ENCODE measurements around the gene JADE2. TPM values are rescaled to one million over a fixed set of nuclear protein-coding genes. Genes with fewer than 3 reads are reported as not detected.
"Not testable (repeated sequence)": the region's sequence is repeated elsewhere in the genome, so short reads cannot be mapped to it uniquely, and the experiment has no call there.

The JADE2 gene
- total RNA-seq, 1 donor from 2014 or later = 70.9 TPM

DNA sequence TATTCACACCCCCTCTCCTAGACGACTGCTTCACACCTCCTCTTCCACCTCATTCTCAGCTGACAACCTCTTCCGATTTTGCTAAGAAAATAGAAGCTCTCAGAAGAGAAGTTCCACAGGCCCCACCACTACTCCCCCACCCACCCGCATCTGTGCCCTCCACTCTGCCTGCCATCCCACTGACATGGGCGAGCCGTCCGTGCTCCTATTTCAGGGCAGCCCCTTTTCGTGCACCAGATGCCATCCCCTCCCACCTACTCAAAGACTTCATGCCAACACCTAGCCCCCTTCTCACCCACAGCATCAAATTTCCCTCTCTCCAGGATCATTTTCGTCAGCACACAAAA is 34.6 kb upstream of the JADE2 start:
- no peak overlapping the region for H3K27ac ChIP-seq
- no peaks in the 10 kb centered on the region for H3K9me3 ChIP-seq
- DNase-seq (ENCODE audit: low spot score in 2 of 2) = peak in 1 of 2 donors; percentile 24
- no peaks in the 10 kb centered on the region for H3K36me3 ChIP-seq
- H3K4me1 ChIP-seq = no peaks in the 10 kb centered on the region
- TF ChIP-seq, protein P1, sequence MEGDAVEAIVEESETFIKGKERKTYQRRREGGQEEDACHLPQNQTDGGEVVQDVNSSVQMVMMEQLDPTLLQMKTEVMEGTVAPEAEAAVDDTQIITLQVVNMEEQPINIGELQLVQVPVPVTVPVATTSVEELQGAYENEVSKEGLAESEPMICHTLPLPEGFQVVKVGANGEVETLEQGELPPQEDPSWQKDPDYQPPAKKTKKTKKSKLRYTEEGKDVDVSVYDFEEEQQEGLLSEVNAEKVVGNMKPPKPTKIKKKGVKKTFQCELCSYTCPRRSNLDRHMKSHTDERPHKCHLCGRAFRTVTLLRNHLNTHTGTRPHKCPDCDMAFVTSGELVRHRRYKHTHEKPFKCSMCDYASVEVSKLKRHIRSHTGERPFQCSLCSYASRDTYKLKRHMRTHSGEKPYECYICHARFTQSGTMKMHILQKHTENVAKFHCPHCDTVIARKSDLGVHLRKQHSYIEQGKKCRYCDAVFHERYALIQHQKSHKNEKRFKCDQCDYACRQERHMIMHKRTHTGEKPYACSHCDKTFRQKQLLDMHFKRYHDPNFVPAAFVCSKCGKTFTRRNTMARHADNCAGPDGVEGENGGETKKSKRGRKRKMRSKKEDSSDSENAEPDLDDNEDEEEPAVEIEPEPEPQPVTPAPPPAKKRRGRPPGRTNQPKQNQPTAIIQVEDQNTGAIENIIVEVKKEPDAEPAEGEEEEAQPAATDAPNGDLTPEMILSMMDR (IDR thresholded peaks at IDR 0.05) = no peak
- no peak overlapping the region for H3K4me3 ChIP-seq
- intact Hi-C loops (cut with DNase I) = no loop called here
- H3K27me3 ChIP-seq = no peaks in the 10 kb centered on the region

DNA sequence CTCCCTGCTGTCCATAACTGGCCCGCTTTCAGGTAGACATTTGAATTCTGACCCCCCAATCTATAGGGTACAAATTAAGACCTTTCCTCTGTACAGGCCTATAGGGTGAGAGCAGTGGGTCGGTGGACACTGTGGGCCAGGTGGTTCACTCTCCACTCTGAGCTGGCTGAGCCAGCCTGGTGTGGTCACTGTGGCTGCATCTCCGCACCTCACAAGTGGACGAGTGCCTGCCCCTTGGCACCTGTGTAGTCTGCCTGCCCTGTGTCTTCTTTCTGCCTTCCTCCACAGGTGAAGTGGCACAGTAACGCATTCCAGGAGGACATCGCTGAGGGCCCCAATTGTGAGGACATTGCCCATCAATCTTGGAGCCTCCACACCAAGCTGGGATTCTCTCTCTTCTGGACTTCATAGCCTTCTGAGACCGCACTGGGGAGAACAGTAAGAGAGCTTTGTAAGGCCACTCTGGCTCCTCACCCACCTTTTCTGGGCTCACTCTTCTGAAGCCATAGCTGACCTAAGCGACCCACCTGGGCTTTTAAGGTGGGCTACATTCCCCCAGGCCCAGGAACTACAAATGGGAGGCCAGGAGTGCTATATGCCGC is 33.5 kb upstream of the JADE2 start:
- TF ChIP-seq, protein P1 (IDR thresholded peaks at IDR 0.05) = no peak
- Histone ChIP-seq H3K36me3 (no peaks in the 10 kb centered on the region), H3K4me1 (no peaks in the 10 kb centered on the region), H3K9me3 (no peaks in the 10 kb centered on the region), H3K27me3 (no peaks in the 10 kb centered on the region), H3K27ac (no peak overlapping the region), H3K4me3 (no peak overlapping the region)
- peak in 1 of 2 donors; percentile 33 for DNase-seq (ENCODE audit: low spot score in 2 of 2)
- intact Hi-C loops (cut with DNase I) = no loop called here

DNA sequence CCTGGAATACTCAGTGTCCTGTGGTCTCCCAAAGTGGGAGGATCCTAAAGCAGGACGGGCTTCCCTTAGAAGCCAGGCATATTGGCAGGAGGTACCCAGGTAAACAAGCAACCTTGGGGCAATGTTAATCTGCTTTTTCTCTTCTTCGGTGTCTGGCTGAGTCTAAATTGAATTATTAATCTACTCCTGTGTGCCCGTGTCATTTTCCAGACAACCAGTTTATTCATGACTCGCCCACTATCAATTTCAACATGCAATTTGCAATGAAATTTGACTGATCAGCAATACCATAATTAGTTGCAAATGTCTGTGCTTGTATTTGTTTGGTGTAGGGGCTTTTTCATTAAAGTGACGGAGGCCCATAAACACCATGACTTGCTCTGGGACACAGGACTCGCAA is 32.9 kb upstream of the JADE2 start:
- TF ChIP-seq, protein P1 (IDR thresholded peaks at IDR 0.05) = no peak
- no peaks in the 10 kb centered on the region for H3K4me1 ChIP-seq
- intact Hi-C loops (cut with DNase I) = no loop called here
- no peaks in the 10 kb centered on the region for H3K36me3 ChIP-seq
- no peaks in the 10 kb centered on the region for H3K9me3 ChIP-seq
- H3K27ac ChIP-seq = no peak overlapping the region
- H3K4me3 ChIP-seq = no peak overlapping the region
- DNase-seq (ENCODE audit: low spot score in 2 of 2) = no peak
- H3K27me3 ChIP-seq = no peaks in the 10 kb centered on the region

DNA sequence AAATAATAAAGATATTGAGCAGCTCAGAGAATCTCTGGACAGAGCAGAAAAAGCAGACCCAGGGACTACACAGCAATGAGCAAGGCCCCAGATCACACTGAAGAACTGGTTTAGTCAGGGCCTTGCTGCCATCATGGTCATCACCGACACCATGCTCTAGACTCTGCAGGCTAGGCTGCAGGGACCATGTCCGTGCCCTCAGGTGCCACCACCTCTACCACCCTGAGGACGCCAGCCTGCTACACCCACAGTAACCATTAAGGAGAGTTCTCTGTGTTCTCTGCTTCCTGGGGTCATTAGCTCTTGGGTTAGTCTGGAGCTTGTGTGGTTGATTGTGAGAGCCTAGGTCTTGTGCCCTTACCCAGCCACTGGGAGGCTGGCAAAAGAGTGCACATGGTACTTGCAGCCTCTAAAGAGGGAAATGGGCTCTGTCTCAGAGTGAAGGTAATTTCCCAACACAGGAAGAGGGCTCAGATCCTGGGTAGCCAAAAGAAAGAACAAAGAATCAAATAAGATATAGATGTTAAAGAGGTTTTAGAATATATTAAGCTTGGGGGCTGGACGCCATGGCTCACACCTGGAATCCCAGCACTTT is 31.9 kb upstream of the JADE2 start:
- Histone ChIP-seq H3K36me3 (no peaks in the 10 kb centered on the region), H3K27me3 (no peaks in the 10 kb centered on the region), H3K9me3 (no peaks in the 10 kb centered on the region), H3K27ac (no peak overlapping the region), H3K4me1 (no peaks in the 10 kb centered on the region), H3K4me3 (no peak overlapping the region)
- TF ChIP-seq, protein P1 (IDR thresholded peaks at IDR 0.05) = no peak
- DNase-seq (ENCODE audit: low spot score in 2 of 2) = peak in 1 of 2 donors; percentile 24
- intact Hi-C loops (cut with DNase I) = no loop called here

DNA sequence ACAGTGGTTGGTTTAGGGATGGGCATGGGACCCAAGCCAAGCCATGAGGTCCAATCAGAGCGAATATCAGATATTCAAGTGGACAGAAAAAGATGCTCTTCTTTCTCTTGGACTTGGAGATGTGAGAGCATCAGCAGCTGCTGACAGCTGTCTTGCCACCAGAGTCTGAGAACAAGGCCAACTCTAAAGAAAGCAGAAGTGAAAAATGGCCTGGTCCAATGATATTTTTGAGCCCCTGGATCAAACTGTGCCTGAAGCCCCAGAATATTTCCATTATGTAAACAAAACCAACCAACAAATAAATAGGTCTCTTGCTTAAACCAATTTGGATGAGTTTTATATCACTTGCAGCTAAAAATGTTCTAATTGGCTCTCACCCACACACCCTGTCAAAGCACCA is 30.7 kb upstream of the JADE2 start:
- no peaks in the 10 kb centered on the region for H3K9me3 ChIP-seq
- intact Hi-C loops (cut with DNase I) = no loop called here
- TF ChIP-seq, protein P1 (IDR thresholded peaks at IDR 0.05) = no peak
- H3K27me3 ChIP-seq = no peaks in the 10 kb centered on the region
- no peaks in the 10 kb centered on the region for H3K36me3 ChIP-seq
- H3K27ac ChIP-seq = no peak overlapping the region
- DNase-seq (ENCODE audit: low spot score in 2 of 2) = no peak
- no peaks in the 10 kb centered on the region for H3K4me1 ChIP-seq
- H3K4me3 ChIP-seq = no peak overlapping the region

DNA sequence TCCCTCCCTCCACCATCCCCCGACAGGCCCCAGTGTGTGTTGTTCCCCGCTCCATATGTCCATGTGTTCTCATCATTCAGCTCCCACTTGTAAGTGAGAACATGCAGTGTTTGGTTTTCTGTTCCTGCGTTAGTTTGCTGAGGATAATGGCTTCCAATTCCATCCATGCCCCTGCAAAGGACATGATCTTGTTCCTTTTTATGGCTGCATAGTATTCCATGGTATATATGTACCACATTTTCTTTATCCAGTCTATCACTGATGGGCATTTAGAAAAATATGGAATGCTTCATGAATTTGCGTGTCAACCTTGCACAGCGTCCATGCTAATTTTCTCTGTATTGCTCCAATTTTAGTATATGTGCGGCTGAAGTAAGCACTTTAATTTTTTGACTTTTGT is 25.6 kb upstream of the JADE2 start:
- H3K4me1 ChIP-seq = peaks cover 3 to 12% of the 10 kb centered on the region in 2 donors
- DNase-seq (ENCODE audit: low spot score in 2 of 2) = peak in 1 of 2 donors; percentile 21
- not testable (repeated sequence) for H3K36me3 ChIP-seq, H3K27ac ChIP-seq, H3K4me3 ChIP-seq, H3K27me3 ChIP-seq, H3K9me3 ChIP-seq
- intact Hi-C loops (cut with DNase I) = loop anchor here (5.0 kb wide), 1 partner anchor 63 kb away; no protein-coding TSS in a partner anchor

Measured in ascending aorta (tissue), 2 donors.